Kidney (tissue), 14 donors: ENCODE measurements around the gene HOXB1. TPM values are rescaled to one million over a fixed set of nuclear protein-coding genes. Genes with fewer than 3 reads are reported as not detected.

Source experiments
- DNase-seq, 5 donors: peaks; one replicate each; pipeline ENCODE4 v3.0.0-alpha.2; 2013 to 2020
- FAIRE-seq: peaks from 2 replicates; lab custom pipeline; 2012; peaks lifted over from hg19 to GRCh38; lab: Jason Lieb, UNC
- H3K27ac ChIP-seq, 2 donors: one replicate each; pipeline ENCODE4 v1.7.0; 2013; ENCODE audit warnings: low read depth in 2 of 2, low read length in 2 of 2, inconsistent platforms in 1 of 2
- H3K27me3 ChIP-seq: one replicate; pipeline ENCODE4 v1.7.1; 2013; ENCODE audit warnings: low read length, inconsistent platforms; ENCODE audit not compliant: control insufficient read depth, insufficient read depth
- H3K36me3 ChIP-seq, 3 donors: one replicate each; pipeline versions ENCODE4 v1.7.0 to v1.7.1; 2013; ENCODE audit warnings: low read length in 3 of 3, control low read depth in 1 of 3, inconsistent platforms in 1 of 3; ENCODE audit not compliant: insufficient read depth in 3 of 3, control insufficient read depth in 2 of 3
- H3K4me1 ChIP-seq, 3 donors: one replicate each; pipeline versions ENCODE4 v1.7.0 to v1.7.1; 2013; ENCODE audit warnings: low read length in 3 of 3, inconsistent platforms in 1 of 3, low read depth in 1 of 3; ENCODE audit not compliant: control insufficient read depth in 2 of 3, insufficient read depth in 2 of 3
- H3K4me3 ChIP-seq, 3 donors: one replicate each; pipeline versions ENCODE4 v1.7.0 to v1.8.1; 2013; ENCODE audit warnings: low read length in 3 of 3, control low read depth in 1 of 3, inconsistent platforms in 1 of 3
- H3K9ac ChIP-seq, 3 donors: one replicate each; pipeline versions ENCODE4 v1.7.0 to v1.7.1; 2013; ENCODE audit warnings: low read length in 3 of 3, control low read depth in 1 of 3, inconsistent platforms in 1 of 3
- H3K9me3 ChIP-seq, 3 donors: one replicate each; pipeline versions ENCODE4 v1.7.0 to v1.7.1; 2013; ENCODE audit warnings: low read length in 3 of 3, control low read depth in 1 of 3, inconsistent platforms in 1 of 3; ENCODE audit not compliant: control insufficient read depth in 2 of 3, insufficient read depth in 1 of 3
- CTCF ChIP-seq: IDR thresholded peaks from 3 replicates; pipeline ENCODE4 v1.5.1; 2012; ENCODE audit warnings: mild to moderate bottlenecking, moderate library complexity, borderline replicate concordance; ENCODE audit not compliant: insufficient read depth; ENCODE audit errors: extremely low read depth
- intact Hi-C: fragments of 100-400 bp; cut with DNase I; formaldehyde crosslinking; loops from one replicate; pipeline ENCODE4 v1.11.1; 2022
- polyA plus RNA-seq: library from polyadenylated mRNA; stranded (reverse); fragments of 350-450 nt; fragmentation: Illumina TruSeq; extraction: RNeasy Lipid Tissue Mini Kit (QIAGEN cat#74804); gene quantifications from one replicate; pipeline ENCODE4 v1.2.3, GENCODE V29; 2014; ENCODE audit warnings: low read depth, low replicate concordance; ENCODE audit not compliant: insufficient read depth
- total RNA-seq: library from RNA; stranded (reverse); fragmentation: NEBNext Ultra II Directional; extraction: Animal tissue kit (Norgen Biotek cat#: 25700); gene quantifications from one replicate; pipeline ENCODE4 v1.2.1, GENCODE V29; 2021
- donor health status: control.
- donor health status: control.
- donor health status: control.
- donor health status: control.
- donor health status: control.
- donor health status: DM: yes; HTN: yes; CAD: no.
- donor health status: Normal renal cell carcinoma (clear cell type).

The HOXB1 gene
- total and polyA plus RNA-seq, 2 donors from 2014 or later = not detected

- Histone ChIP-seq H3K27ac (peak overlapping the region; percentile 26 to 86), H3K4me1 (peaks cover 11 to 28% (median 12%) of the 10 kb centered on the region in 3 donors), H3K27me3 (no peaks in the 10 kb centered on the region), H3K9me3 (no peaks in the 10 kb centered on the region), H3K9ac (peak overlapping the region in 2 of 3 donors; percentile 37 to 82), H3K36me3 (no peaks in the 10 kb centered on the region), H3K4me3 (peak overlapping the region in 1 of 3 donors; percentile 45)
- FAIRE-seq = no peak
- DNase-seq = no peak
- TF ChIP-seq CTCF = no peak
- intact Hi-C loops = loop anchor here (5.0 kb wide), 1 partner anchor 32 kb away; no protein-coding TSS in a partner anchor
These were observed 43.8 kb upstream of the HOXB1 start for GRCh38 chr17:48574505-48575065.

- Histone ChIP-seq H3K27ac (peak overlapping the region; percentile 81 to 86), H3K9me3 (no peaks in the 10 kb centered on the region), H3K36me3 (no peaks in the 10 kb centered on the region), H3K4me3 (peak overlapping the region in 2 of 3 donors; percentile 32 to 51), H3K9ac (peak overlapping the region; percentile 23 to 82 (median 68)), H3K27me3 (no peaks in the 10 kb centered on the region), H3K4me1 (peaks cover 14 to 29% (median 28%) of the 10 kb centered on the region in 3 donors)
- FAIRE-seq = no peak
- no peak for DNase-seq
- intact Hi-C loops = no loop called here
- no peak for TF ChIP-seq CTCF
These were observed 41.1 kb upstream of the HOXB1 start for GRCh38 chr17:48571826-48572417.

- no peak for TF ChIP-seq CTCF
- Histone ChIP-seq H3K27me3 (no peaks in the 10 kb centered on the region), H3K9me3 (no peaks in the 10 kb centered on the region), H3K9ac (peak overlapping the region; percentile 1 to 82 (median 68)), H3K27ac (peak overlapping the region; percentile 81 to 86), H3K36me3 (peaks cover 0 to 5% (median 0%) of the 10 kb centered on the region in 3 donors), H3K4me3 (peak overlapping the region; percentile 32 to 51 (median 34)), H3K4me1 (peaks cover 17 to 35% (median 33%) of the 10 kb centered on the region in 3 donors)
- peak in 4 of 5 donors; percentile 83 to 93 (median 88) for DNase-seq
- no peak for FAIRE-seq
- intact Hi-C loops = no loop called here
These were observed 40.4 kb upstream of the HOXB1 start for GRCh38 chr17:48571024-48571818.
